K562 (cell line): ENCODE measurements around the gene ATOH8. TPM values are rescaled to one million over a fixed set of nuclear protein-coding genes. Genes with fewer than 3 reads are reported as not detected.

Source experiments
- ATAC-seq: fragments of 200-7000 bp; cut with Tn5 transposase; 3 replicates; pipeline ENCODE4 v1.9.1; 2020; ENCODE audit warnings: moderate library complexity
- BruUV-seq: library from RNA; stranded (reverse); fragments of 400-500 nt; replicated peaks from 2 replicates; lab custom pipeline; 2021; lab: Mats Ljungman, UMichigan
- CTCF ChIA-PET: fragments of 300-600 bp; formaldehyde crosslinking; extraction: SDS; loops from one replicate; lab custom pipeline; 2021; ENCODE audit warnings: low intra/inter-chr PET ratio; lab: Yijun Ruan, JAX
- POLR2A ChIA-PET: fragments of 300-600, 350-650 bp; sonication (Branson Sonifier 250); formaldehyde crosslinking; extraction: SDS; loops from one replicate; lab custom pipeline; 2021; ENCODE audit warnings: antibody characterized with exemption, inconsistent platforms; lab: Yijun Ruan, JAX
- DNase-seq, 4 experiments: peaks; one replicate each; pipeline versions ENCODE4 v3.0.0 to v3.0.0-alpha.2; 2011 to 2018; ENCODE audit warnings: low spot score in 3 of 4, mixed read lengths in 3 of 4; ENCODE audit errors: extremely low read depth in 1 of 4
- FAIRE-seq: peaks from 2 replicates; lab custom pipeline; 2011; peaks lifted over from hg19 to GRCh38; lab: Jason Lieb, UNC
- H2AFZ ChIP-seq: 2 replicates; pipeline ENCODE4 v1.6.0; 2011; ENCODE audit warnings: low read depth, low read length, control low read depth, inconsistent platforms
- H3K27ac ChIP-seq: fragments of 200-600 bp; 3 replicates; pipeline ENCODE4 v1.8.0; 2011; ENCODE audit warnings: low read depth, mild to moderate bottlenecking, control low read depth, inconsistent platforms, low read length, moderate library complexity, mixed read lengths; ENCODE audit errors: extremely low read depth
- H3K27me3 ChIP-seq, 2 experiments: fragments of 300-600 bp in 1 of 2; 2 replicates in 1 of 2; 3 replicates in 1 of 2; pipeline versions ENCODE4 v1.6.0 to v1.8.0; 2011; ENCODE audit warnings: inconsistent platforms in 2 of 2, low read length in 2 of 2, mild to moderate bottlenecking in 1 of 2, mixed read lengths in 1 of 2, moderate library complexity in 1 of 2; ENCODE audit not compliant: control insufficient read depth in 2 of 2, insufficient read depth in 2 of 2
- H3K36me3 ChIP-seq: fragments of 300-600 bp; 3 replicates; pipeline ENCODE4 v1.8.0; 2011; ENCODE audit warnings: mild to moderate bottlenecking, low read length, inconsistent platforms; ENCODE audit not compliant: control insufficient read depth, insufficient read depth
- H3K4me1 ChIP-seq, 2 experiments: fragments of 200-600 bp in 1 of 2; replicated peaks in 1 of 2; 2 replicates in 1 of 2; 3 replicates in 1 of 2; pipeline versions ENCODE4 v1.5.1 to v1.8.0; 2011; ENCODE audit warnings: inconsistent platforms in 2 of 2, low read length in 2 of 2, mild to moderate bottlenecking in 1 of 2, mixed read lengths in 1 of 2, moderate library complexity in 1 of 2; ENCODE audit not compliant: control insufficient read depth in 2 of 2, insufficient read depth in 2 of 2
- H3K4me2 ChIP-seq: 2 replicates; pipeline ENCODE4 v1.6.1; 2011; ENCODE audit warnings: low read length, control low read depth, inconsistent platforms, mixed read lengths; ENCODE audit not compliant: insufficient read depth
- H3K4me3 ChIP-seq: fragments of 200-600 bp; sonication (generic), shearing (Covaris generic); 2 replicates; pipeline ENCODE4 v1.5.1; 2016; ENCODE audit warnings: control low read depth, inconsistent platforms
- H3K79me2 ChIP-seq: fragments of 200-600 bp; 3 replicates; pipeline ENCODE4 v1.8.0; 2011; ENCODE audit warnings: low read length, inconsistent platforms; ENCODE audit not compliant: control insufficient read depth, insufficient read depth
- H3K9ac ChIP-seq, 2 experiments: 2 replicates each; pipeline versions ENCODE4 v1.6.0 to v1.6.1; 2011; ENCODE audit warnings: low read depth in 2 of 2, low read length in 2 of 2, control low read depth in 1 of 2, inconsistent platforms in 1 of 2, mild to moderate bottlenecking in 1 of 2, mixed read lengths in 1 of 2; ENCODE audit not compliant: insufficient read depth in 1 of 2
- H3K9me1 ChIP-seq: one replicate; pipeline ENCODE4 v1.6.0; 2011; ENCODE audit warnings: inconsistent platforms, mild to moderate bottlenecking, low read length, moderate library complexity; ENCODE audit not compliant: control insufficient read depth, insufficient read depth
- H3K9me3 ChIP-seq: replicated peaks from 2 replicates; pipeline ENCODE4 v1.5.1; 2011; ENCODE audit warnings: low read depth, low read length, inconsistent platforms; ENCODE audit not compliant: control insufficient read depth, insufficient read depth
- H4K20me1 ChIP-seq: replicated peaks from 2 replicates; pipeline ENCODE4 v1.6.1; 2011; ENCODE audit warnings: low read length, inconsistent platforms, mixed read lengths; ENCODE audit not compliant: control insufficient read depth, insufficient read depth
- BMI1 ChIP-seq: fragments of 150-350 bp; IDR thresholded peaks from 2 replicates; pipeline ENCODE4 v1.6.1; 2014; ENCODE audit warnings: low read length
- FOXJ2 ChIP-seq: fragments of 200-800 bp; sonication (Bioruptor generic); IDR thresholded peaks from 2 replicates; pipeline ENCODE4 v1.6.1; 2016; ENCODE audit warnings: missing genetic modification characterization, missing compliant biosample characterization
- GABPB2 ChIP-seq: fragments of 250-450 bp; sonication (Bioruptor Pico); conservative IDR thresholded peaks from 2 replicates; pipeline ENCODE4 v1.5.1; 2021; ENCODE audit warnings: mild to moderate bottlenecking
- HMG20A ChIP-seq: fragments of 450-650 bp; formaldehyde crosslinking; conservative IDR thresholded peaks from 2 replicates; pipeline ENCODE4 v1.4.0; 2020; ENCODE audit warnings: mild to moderate bottlenecking, mixed read lengths
- HNRNPL ChIP-seq: fragments of 200-400 bp; formaldehyde crosslinking; IDR thresholded peaks from 2 replicates; pipeline ENCODE4 v1.6.1; 2017; ENCODE audit warnings: low read depth, mild to moderate bottlenecking, low read length
- HNRNPUL1 ChIP-seq: fragments of 200-400 bp; formaldehyde crosslinking; IDR thresholded peaks from 2 replicates; pipeline ENCODE4 v1.6.1; 2017; ENCODE audit warnings: low read length
- KHSRP ChIP-seq: fragments of 450-650 bp; IDR thresholded peaks from 2 replicates; pipeline ENCODE4 v1.6.1; 2017
- LEF1 ChIP-seq: fragments of 450-650 bp; IDR thresholded peaks from 2 replicates; pipeline ENCODE4 v1.6.1; 2016; ENCODE audit warnings: mild to moderate bottlenecking
- SAP30 ChIP-seq: fragments of 200-600 bp; sonication (generic); IDR thresholded peaks from 2 replicates; pipeline ENCODE4 v1.6.1; 2012; ENCODE audit warnings: borderline replicate concordance, low read depth, mild to moderate bottlenecking, moderate library complexity, low read length, control low read depth, inconsistent platforms; ENCODE audit not compliant: insufficient read depth, poor library complexity, severe bottlenecking
- TAF7 ChIP-seq: fragments of 450-650 bp; IDR thresholded peaks from 2 replicates; pipeline ENCODE4 v1.6.1; 2016; ENCODE audit warnings: missing genetic modification characterization, missing compliant biosample characterization
- TAL1 ChIP-seq: fragments of 450-650 bp; IDR thresholded peaks from 2 replicates; pipeline ENCODE4 v1.6.1; 2016; ENCODE audit warnings: mild to moderate bottlenecking
- ZNF280B ChIP-seq: fragments of 250-450 bp; sonication (Bioruptor Pico); IDR thresholded peaks from 2 replicates; pipeline ENCODE4 v1.5.1; 2021; ENCODE audit warnings: mild to moderate bottlenecking
- ZNF398 ChIP-seq: fragments of 250-450 bp; sonication (Bioruptor Pico); IDR thresholded peaks from 2 replicates; pipeline ENCODE4 v1.8.0; 2021; ENCODE audit warnings: moderate library complexity, mild to moderate bottlenecking, inconsistent platforms
- ZNF449 ChIP-seq: fragments of 250-450 bp; sonication (Bioruptor Pico); IDR thresholded peaks from 2 replicates; pipeline ENCODE4 v1.8.0; 2022; ENCODE audit warnings: moderate library complexity, mild to moderate bottlenecking, inconsistent platforms
- WGBS: fragments of 100-300 bp; shearing (Covaris generic); methylation state at CpG from one replicate; pipeline ENCODE4 v1.1.6; 2016; ENCODE audit warnings: low coverage, mixed read lengths; ENCODE audit not compliant: insufficient coverage; ENCODE audit errors: missing lambda C conversion rate; 5-methylcytosine and 5-hydroxymethylcytosine counted together
- in situ Hi-C: fragments of 300-500 bp; cut with MboI; formaldehyde crosslinking; loops from 4 replicates; pipeline ENCODE4 v1.15.0; 2018; ENCODE audit warnings: inconsistent platforms, mixed read lengths
- intact Hi-C: fragments of 100-400 bp; cut with micrococcal nuclease; formaldehyde crosslinking; loops from 2 replicates; pipeline ENCODE4 v1.14.2; 2022
- polyA plus RNA-seq, 8 experiments: library from polyadenylated mRNA; depleted of rRNA in 4 of 8; stranded (reverse) in 5 of 8; unstranded in 3 of 8; fragments of >200 nt; fragmentation: Nextera tagmentation in 2 of 8; fragmentation: Illumina TruSeq in 1 of 8; extraction: Ambion mirVana in 2 of 8; extraction: Trizol in 1 of 8; gene quantifications; 2 replicates each; pipeline versions ENCODE4 v1.2.1 to v1.2.3, GENCODE V29; 2011 to 2014; ENCODE audit warnings: inconsistent platforms in 1 of 8, missing spikeins in 1 of 8
- total RNA-seq, 7 experiments: library from RNA; depleted of rRNA in 6 of 7; stranded (reverse); fragments of >200 nt in 6 of 7; fragmentation: Illumina TruSeq in 2 of 7; extraction: Trizol in 2 of 7; gene quantifications; 2 replicates each; pipeline versions ENCODE4 v1.2.1 to v1.2.3, GENCODE V29; 2011 to 2021; ENCODE audit warnings: low replicate concordance in 1 of 7

Gene ATOH8
- total and polyA plus RNA-seq, 9 of the 15 experiments (the other 6 are each of a cell fraction or from before 2014, with no cell fraction given) = not detected

GRCh38 chr2:85795331-85796045, 41.7 kb downstream of the ATOH8 start:
- FAIRE-seq (no peak), DNase-seq (no peak), ATAC-seq (no peak)
- intact Hi-C loops = loop anchor here (5.0 kb wide), 1 partner anchor 43 kb away; the partner anchor contains the start of gene ATOH8
- no peaks in the 10 kb centered on the region for H3K9me1 ChIP-seq
- H3K4me2 ChIP-seq = no peak overlapping the region
- ChIA-PET POLR2A (interaction anchor here (0.6 to 1.4 kb wide), 2 partner anchors 12 to 26 kb away, joined by 3 to 5 read pairs; no protein-coding TSS in a partner anchor), CTCF (no interaction called here)
- H3K27me3 ChIP-seq = peaks cover 57 to 79% of the 10 kb centered on the region in 2 experiments
- in situ Hi-C loops = no loop called here
- H3K4me3 ChIP-seq = no peak overlapping the region
- H3K79me2 ChIP-seq = no peaks in the 10 kb centered on the region
- H3K36me3 ChIP-seq = no peaks in the 10 kb centered on the region
- no peaks in the 10 kb centered on the region for H3K9me3 ChIP-seq
- H3K9ac ChIP-seq = no peak overlapping the region
- H3K27ac ChIP-seq = no peak overlapping the region
- no peak overlapping the region for H2AFZ ChIP-seq
- no TSS peak for BruUV-seq
- no peaks in the 10 kb centered on the region for H4K20me1 ChIP-seq
- no peaks in the 10 kb centered on the region; a peak in 1 of 5 replicates for H3K4me1 ChIP-seq
- 2% methylated on average over 17 of the region's 20 CpGs for WGBS
- TF ChIP-seq SAP30 (no peak), FOXJ2 (tag) (no peak), TAF7 (tag) (no peak), GABPB2 (CRISPR knock-in tag) (no peak), ZNF280B (CRISPR knock-in tag) (no peak), TAL1 (no peak), LEF1 (no peak), BMI1 (no peak), KHSRP (no peak), HMG20A (no peak), HNRNPL (no peak), HNRNPUL1 (no peak), ZNF449 (no peak), ZNF398 (CRISPR knock-in tag) (no peak)
- TF ChIP-seq, all 486 proteins: peak for 0
